GM18526 (cell line): ENCODE data around the gene CD82.

Source experiments
- POLR2A ChIP-seq: IDR thresholded peaks from 3 replicates; pipeline ENCODE4 v1.6.1; 2011; ENCODE audit not compliant: insufficient read length; ENCODE audit errors: extremely low read depth

Gene CD82

DNA sequence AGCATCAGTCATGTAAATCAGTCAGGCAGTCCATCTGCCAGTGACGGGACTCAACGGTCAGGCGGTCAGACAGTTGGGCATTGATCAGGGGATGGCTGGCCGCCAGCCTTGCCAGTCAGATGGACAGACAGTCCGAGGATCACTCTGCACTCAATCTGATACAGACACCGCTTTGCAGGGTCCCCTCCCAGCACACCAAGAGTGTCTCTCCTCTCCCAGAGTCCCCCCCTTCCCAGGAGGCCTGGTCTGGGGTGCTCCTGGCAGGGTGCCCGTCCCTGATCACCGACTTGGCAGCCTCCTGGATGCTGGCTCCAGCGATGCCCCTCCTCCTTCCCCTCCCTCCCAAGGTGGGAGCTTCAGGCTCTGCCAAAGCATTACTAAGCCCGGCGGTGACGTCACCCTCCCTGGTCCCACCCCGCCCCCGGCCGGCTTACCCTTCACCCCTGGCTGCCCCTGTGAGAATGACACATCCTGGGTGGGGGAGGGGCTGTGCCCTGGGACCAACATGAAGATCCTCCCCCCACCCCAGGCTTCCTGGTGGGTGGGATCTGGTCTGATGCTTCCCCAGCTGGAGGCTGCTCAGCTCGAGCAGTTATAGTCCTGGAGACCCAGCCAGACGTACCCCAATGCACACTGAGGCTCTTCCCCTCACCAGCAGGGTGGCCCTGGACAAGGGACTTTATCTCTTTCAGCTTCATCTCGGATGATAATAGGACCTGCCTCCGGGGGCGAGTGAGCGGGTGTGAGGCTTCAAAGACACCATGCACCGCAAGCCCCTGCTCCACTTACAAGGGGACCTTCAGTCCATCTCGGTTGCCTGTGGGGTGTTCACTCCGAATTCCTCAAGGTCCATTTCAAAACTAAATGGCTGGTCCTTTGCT is 69.2 kb downstream of the CD82 start:
- no peak for TF ChIP-seq POLR2A

DNA sequence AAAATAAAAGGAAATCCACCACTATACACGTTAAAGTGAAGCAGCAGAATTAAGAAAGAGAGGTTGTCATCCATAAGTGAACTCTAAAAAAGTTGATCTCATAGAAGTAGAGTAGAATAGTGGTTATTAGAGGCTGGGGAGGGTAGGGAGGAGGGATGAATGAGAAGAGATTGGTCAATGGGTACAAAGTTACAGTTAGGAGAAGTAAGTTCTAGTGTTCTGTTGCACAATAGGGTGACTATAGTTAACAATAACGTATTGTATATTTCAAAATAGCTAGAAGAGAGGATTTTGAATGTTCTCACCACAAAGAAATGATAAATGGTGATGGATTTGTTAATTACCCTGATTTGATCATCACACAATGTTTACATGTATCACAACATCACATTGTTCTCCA is 72.0 kb downstream of the CD82 start:
- no peak for TF ChIP-seq POLR2A

DNA sequence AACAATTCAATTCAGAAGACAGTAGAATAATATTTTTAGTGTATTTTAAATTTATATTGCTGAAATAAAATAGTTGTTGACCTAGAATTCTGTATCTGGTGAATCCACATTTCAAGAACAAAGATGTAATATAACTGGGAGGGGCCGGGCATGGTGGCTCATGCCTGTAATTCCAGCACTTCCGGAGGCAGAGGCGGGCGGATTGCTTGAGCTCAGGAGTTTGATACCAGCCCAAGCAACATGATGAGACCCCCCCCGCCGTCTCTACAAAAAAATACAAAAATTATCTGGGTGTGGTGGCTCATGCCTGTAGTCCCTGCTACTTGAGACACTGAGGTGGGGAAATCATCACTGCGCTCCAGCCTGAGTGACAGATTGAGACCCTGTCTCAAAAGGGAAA is 72.6 kb downstream of the CD82 start:
- TF ChIP-seq POLR2A: no peak

DNA sequence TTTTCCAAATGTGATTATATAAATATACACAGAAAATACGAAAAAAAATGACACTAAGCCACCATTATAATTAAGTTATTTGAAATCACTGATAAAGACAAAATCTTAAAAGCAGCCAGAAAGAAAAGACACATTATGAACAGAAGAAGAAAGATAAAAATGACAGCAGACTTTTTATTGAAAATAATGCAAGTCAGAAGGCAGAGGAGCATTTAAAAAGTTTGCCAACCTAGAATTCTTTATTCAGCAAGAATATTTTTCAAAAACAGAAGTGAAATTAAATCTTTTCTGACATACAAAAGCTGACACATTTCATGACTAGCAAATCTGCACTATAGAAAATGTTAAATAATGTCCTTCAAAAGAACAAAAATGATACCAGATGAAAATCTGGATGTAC is 77.8 kb downstream of the CD82 start:
- no peak for TF ChIP-seq POLR2A

DNA sequence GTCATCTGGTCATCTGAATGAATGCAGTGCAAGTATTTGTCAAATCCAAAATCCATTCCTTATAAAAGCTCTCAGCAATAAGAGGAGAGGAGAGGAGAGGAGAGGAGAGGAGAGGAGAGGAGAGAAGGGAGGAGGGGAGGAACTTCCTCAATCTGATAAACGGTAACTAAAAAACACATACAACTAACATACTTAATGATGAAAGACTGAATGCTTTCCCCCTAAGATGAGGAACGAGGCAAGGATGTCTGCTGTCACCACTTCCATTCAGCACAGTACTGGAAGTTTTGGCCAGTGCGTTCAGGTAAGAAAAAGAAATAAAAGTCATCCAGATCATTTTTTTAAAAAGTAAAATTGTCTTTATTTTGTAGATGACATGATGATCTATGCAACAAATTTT is 80.4 kb downstream of the CD82 start:
- no peak for TF ChIP-seq POLR2A

DNA sequence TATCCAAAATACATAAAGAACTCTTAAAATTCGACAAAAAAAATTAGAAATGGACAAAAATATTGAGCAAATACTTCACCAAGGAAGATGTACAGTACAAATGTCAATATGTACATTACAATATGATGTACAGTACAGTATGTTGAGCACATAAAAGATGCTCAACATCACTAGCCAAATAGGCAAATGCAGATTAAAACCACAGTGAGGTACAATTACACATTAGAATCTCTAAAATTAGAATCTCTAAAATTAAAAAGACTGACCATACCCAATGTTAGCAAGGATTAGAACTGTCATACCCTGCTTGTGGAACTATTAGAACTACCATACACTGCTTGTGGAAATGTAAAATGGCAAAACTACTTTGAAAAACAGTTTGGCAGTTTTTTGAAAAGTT is 82.6 kb downstream of the CD82 start:
- no peak for TF ChIP-seq POLR2A

DNA sequence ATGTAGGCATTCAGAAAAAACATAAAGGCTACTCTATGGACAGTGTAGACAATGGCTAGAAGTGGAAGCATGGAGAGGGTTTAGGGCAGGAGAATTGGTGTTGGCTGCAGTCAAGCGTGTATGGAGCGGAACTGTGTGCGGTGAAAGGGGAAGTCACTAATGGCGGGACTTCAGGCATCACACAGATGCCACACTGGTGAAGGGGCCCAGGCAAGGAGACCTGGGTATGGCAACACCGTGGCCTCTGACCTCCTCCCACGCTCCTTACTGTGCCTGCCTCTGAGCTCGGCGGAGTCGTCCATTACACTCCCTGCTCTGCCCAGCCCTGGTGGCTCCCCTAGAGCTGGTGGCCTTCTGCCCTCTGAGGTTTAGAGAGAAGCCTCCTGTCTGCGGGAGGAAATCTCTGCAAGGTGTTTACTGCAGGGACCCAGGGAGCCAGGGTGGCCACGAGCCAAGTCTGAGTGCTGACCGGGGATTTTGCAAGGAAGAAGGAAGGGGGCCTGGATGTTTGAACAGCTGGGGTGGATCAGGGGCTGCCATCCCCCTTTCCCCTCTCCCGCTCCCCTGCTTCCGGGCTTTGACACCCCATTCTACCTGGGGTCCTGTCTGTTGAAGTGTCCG is 86.2 kb downstream of the CD82 start:
- no peak for TF ChIP-seq POLR2A

DNA sequence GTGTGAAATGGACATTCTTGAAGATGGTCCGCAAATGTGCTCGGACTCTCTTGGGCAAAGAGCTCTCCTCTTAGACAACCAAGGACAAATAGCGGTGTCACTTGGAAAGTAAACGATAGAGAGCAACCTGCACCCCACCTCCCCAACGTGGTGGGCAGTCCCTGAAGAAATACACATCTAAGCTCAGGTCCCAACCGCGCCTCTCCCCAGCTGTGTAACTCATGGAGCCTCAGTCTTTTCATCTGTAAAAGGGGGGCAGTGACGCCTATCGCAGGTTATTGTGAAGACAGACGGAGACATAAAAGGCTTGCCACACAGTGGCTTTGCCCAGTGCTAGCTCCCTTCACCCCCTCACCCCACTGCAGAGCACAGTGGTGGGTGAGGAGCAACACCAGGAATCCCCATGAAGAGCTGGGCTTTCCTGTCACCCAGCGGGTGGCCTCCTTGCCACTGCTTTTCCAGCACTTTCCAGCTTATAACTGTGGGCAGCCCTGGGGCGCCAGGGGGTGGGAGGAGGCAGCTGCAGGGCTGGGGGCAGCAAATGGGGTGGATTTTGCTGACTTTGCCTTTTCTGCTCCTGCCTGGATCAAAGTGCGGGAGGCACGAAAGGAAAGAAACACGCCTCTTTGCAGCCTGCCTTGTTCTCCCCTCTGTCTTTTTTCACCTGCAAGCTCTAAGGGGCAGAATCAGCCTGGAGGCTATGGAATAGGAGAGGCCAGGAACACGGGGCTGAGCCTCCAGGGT is 87.6 kb downstream of the CD82 start:
- TF ChIP-seq POLR2A: no peak

DNA sequence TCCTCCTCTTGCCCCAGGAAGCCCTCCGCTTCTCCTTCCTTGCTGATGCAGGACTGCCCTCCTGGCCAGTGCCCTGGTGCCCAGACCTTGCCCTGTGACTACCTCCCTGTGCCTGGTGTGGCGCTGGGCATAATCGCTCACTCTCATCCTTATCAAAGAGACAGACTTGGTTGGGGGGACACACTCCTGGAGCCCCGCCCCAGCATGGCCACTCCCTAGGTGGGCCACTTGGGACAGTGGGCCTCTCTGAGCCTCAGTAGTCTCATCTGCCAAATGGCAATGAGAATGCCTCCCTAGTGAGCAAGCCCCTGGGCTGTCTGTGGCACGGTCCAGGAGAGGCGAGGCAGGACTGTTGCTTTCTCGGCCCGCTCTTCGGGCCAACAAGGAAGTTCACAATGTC is 88.6 kb downstream of the CD82 start:
- no peak for TF ChIP-seq POLR2A

DNA sequence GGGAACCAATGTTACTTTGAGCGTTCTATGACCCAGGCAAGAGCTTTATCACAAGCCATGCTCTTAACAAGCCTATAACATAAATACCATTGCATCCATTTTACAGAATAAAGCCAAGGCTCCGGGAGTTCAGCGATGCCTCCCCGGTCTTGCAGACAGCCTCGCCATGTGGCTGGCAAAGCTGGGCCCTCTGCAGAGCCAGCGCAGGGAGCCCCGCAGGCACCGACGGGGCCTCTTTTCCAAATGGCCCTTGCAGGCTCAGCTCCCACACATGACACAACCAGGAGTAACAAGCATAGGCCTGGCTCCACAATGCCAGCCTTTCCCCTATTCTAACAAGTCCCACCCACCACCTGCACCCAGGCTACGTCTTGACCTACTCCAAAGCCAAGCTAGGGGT is 89.1 kb downstream of the CD82 start:
- TF ChIP-seq POLR2A: no peak

DNA sequence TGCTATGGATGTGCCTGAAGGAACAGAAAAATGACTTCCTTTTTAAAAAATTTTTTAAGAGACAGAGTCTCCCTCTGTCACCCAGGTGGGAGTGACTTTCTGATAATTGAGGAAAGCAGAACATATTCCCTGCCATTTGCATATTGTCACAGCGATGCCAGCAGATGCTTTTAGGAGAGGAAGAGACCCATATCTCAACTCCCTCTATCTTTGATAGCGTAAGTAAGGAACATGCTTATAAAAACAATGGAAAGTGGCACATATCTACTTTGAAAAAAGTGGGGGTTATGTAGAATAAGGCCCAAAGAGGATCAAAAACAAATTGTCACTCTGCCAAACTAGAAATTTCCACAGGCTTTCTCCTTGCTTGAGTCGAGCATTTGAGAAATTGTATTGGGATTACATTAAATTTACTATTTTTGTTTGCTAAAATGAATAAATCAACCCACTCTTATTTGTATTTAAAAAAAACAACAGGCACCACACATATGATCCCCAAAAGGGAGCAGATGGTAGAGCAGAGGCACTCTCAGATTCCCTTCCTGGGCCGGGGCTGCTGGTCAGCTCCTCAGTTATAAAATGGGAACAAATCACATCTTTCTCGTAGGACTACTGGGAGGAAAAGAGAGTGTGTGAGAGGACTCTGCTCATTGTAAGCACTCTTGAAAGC is 92.5 kb downstream of the CD82 start:
- TF ChIP-seq POLR2A: no peak

DNA sequence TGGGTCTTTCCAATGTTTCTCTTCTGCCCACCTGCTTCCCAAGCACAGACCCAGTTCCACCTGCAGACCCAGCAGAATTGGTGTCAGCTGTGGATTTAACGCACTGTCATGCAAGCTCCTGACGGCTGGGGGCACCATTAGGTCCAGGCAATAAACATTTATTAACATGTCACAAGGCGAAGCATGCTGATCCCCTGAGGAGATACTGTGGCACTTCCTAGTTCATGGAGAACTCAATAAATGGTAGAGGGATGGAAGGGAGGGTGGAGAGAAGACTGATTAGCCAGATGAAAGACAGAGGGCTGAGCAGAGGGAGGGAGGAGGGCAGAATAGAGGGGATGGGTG is 93.0 kb downstream of the CD82 start:
- no peak for TF ChIP-seq POLR2A

DNA sequence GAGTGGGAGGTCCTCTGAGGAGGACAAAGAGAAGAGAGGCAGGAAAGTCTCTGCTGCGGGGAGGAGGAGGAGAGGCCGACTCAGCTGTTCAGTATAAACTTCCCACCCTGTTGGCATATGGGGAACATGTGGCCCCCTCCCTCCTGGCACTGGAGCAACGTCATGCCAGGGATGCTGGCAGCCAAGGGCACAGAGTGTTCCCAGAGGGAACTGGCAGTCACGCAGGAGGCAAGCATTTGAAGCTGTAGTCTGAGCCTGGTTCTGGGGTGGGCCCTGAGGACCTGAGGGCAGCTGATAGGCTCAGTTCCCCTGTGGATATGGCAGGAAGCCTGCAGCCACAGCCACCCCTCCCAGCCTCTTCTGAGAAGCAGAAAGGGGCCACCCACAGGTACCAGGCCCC is 94.2 kb downstream of the CD82 start:
- no peak for TF ChIP-seq POLR2A

DNA sequence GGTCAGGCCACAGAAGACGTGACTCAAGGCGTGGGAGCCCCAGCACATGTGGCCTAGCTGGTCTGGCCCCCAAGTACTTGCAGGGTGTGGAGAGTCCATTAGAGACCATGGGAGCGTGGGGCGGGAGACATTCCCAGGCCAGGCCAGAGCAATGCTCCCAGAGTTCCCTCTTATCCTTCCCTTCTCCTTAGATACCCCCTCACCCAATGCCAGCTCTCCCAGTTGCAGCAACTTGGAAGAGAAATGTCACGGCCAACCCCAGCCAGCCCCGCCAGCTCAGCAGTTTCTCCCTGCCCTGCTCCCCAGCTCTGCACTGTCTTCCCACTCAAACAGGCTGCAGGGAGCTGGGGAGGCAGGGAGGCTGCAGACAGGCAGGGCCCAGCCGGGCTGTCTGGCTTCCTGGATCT is 95.9 kb downstream of the CD82 start:
- TF ChIP-seq POLR2A: no peak
